Retinal pigment epithelial cell (primary cell): ENCODE results near the gene FBLN1.
"Not testable (repeated sequence)": the region's sequence is repeated elsewhere in the genome, so short reads cannot be mapped to it uniquely, and the experiment has no call there.

Experiments
- DNase-seq: peaks from one replicate; pipeline ENCODE4 v3.0.0-alpha.2; 2010; ENCODE audit warnings: low read depth
- H3K4me3 ChIP-seq: 2 replicates; pipeline ENCODE4 v1.5.1; 2011; ENCODE audit warnings: mild to moderate bottlenecking, low read length, control low read depth, moderate library complexity
- CTCF ChIP-seq: conservative IDR thresholded peaks from 2 replicates; pipeline ENCODE4 v1.5.1; 2011; ENCODE audit warnings: low read depth, low read length, control low read depth, inconsistent platforms

Gene FBLN1

DNA sequence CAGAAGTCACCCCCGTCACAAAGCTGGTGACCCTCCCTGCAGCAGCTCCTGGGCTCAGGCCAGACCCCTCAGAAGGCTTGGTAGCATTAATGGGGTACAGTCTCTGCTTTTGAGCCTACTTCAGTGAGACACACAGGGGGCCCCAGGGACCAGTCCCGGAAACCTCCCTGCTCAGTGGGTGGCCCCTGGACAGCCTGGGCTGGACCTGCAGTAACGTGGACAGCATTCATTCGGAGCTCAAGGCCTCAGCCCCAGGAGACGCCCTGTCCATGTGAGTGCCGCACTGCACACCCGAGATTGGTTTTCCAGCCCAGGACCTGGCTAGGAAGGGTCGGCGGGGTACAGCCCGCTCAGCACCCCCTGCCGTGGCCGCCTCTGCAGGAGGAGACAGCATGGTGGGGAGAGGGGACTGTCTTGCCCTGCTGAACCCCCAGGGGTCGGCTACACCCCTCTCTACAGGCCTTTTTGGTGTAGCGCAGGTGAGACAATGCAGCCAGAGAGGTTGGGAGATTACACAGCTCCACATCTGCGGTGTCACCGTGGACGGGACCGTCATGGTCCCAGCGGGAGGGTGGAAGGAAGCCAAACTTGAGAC, 83.4 kb downstream of the FBLN1 start:
- H3K4me3 ChIP-seq, result no peak overlapping the region
- DNase-seq, result no peak
- TF ChIP-seq CTCF, result no peak

DNA sequence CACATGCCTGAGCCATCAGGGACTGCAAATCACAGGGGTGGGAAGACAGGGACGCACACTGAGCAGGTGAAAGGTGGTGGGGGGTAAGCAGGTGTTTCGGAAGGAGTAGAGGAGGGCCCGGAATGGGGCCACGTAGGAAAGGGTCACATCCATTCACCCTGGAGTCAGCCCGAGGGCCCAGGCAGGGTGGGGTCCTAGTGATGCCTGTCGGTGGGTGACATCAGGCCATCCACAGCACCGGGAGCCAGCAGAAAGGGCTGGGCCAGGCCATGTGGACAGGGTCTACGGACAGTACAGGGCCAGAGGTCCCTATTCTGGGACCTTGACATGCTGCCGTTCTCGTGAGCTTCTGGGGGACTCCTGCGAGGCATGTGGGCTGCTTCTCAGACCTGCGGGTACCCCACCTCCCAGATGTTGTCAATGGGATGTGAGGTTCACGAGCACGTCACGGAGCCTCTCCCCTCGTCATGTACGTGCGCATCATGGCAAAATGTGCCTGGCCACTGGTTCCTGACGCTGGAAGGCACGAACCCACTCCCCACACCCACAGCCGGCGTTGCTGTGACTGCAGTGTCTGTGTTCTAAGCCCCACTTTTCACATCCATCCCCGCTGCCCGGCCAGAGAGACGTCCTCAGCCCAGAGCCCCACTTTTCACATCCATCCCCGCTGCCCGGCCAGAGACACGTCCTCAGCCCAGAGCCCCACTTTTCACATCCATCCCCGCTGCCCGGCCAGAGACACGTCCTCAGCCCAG, 84.1 kb downstream of the FBLN1 start:
- TF ChIP-seq CTCF, result no peak
- no peak for DNase-seq
- no peak overlapping the region for H3K4me3 ChIP-seq

DNA sequence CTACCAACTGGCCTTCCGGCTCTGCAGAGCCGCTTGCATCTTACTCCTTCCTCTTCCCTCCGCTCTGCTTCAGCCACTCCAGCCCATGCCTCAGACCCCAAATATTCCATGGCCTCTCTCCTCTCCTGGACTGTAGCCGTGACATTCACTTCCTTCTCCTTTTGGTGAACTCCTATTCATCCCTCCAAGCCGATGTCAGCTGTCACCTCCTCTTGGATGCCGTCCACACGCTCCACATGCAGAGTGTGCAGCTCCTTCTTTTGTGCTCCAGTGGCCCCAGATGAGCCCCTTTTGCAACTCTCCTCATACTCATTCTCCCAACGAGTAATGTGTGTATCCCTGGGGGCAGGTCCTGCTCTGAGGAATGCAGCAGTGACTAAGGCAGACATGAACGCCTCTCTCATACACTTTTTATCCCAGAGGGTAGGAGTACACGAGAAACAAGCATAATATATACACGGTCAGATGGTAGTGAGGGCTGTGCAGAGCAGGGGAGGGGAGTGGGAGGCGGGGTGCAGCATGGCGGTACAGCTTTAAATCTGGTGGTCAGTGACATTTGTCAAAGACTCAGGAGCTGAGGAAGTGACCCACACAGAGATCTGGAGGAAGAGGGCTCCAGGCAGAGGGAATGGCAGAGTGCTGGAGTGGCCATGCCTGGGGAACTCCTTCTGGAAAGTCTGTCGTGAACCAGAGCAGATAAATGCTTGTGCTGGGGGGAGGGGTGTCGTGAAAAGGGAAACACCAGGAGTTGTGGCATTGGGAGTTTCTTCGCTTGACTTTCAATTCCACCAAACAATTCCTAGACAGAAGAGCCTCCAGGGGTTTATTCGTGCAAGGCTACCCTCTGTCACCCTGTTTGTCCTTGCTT, 85.2 kb downstream of the FBLN1 start:
- H3K4me3 ChIP-seq, result no peak overlapping the region
- DNase-seq, result no peak
- no peak for TF ChIP-seq CTCF

DNA sequence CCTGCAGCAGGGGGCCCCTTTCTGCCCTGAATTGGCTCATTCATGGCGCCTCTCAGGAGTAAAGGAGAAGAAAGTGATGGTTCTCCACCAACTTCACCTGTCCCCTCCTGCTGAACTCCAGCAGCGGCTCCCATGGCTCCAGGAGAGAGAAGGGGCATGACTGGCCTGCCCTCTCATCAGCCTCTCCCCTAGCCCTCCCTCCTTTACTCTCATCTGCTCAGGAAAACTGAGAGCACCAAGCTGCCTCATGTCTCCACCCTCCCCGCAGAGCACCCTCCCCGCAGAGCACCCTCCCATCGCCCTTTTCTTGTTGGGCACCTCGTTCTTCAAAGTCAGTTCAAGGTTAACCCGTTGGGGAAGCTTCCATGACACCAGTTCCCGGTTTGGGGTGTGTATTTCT, 86.9 kb downstream of the FBLN1 start:
- no peak overlapping the region for H3K4me3 ChIP-seq
- no peak for DNase-seq
- no peak for TF ChIP-seq CTCF

- DNase-seq, result no peak
- no peak overlapping the region for H3K4me3 ChIP-seq
- no peak for TF ChIP-seq CTCF
Measured at GRCh38 chr22:45590262-45590661, 87.6 kb downstream of the FBLN1 start.

DNA sequence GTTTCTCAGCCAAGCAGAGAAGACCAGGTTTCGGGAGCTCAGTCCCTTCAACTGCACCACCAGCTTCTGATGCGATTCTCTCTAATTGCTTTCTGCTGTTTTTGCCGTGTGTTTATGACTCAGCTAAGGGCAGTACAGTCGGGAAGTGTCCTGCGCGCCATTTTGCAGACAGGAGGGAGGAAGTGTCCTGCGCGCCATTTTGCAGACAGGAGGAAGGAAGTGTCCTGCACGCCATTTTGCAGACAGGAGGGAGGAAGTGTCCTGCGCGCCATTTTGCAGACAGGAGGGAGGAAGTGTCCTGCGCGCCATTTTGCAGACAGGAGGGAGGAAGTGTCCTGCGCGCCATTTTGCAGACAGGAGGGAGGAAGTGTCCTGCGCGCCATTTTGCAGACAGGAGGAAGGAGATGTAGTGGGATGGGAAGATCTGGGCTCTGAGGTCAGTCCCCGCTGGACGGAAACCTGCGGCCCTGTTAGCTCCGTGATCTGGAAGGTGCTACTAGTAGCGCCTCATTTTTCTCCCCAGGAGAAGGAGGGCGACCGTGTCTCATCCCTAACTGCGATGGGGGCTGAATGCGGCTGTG, 89.0 kb downstream of the FBLN1 start:
- H3K4me3 ChIP-seq, result not testable (repeated sequence)

More for the DNA sequence above, 89.0 kb downstream of the FBLN1 start:
- DNase-seq, result not testable (repeated sequence)
